PC-3 (cell line): ENCODE results near the gene SRRD. TPM values are rescaled to one million over a fixed set of nuclear protein-coding genes. Genes with fewer than 3 reads are reported as not detected.

Source experiments
- ATAC-seq: fragments of 200-7000 bp; cut with Tn5 transposase; 2 replicates; pipeline ENCODE4 v1.9.1; 2020; ENCODE audit warnings: mild to moderate bottlenecking, moderate library complexity
- BruUV-seq: library from RNA; stranded (reverse); fragments of 400-500 nt; replicated peaks from 2 replicates; lab custom pipeline; 2021; lab: Mats Ljungman, UMichigan
- CTCF ChIA-PET: fragments of 300-600 bp; sonication (Branson Sonifier 250); formaldehyde crosslinking; loops from one replicate; lab custom pipeline; 2022; ENCODE audit warnings: antibody characterized with exemption; lab: Charles Lee
- POLR2A ChIA-PET: fragments of 300-600 bp; sonication (Branson Sonifier 250); formaldehyde crosslinking; loops from one replicate; lab custom pipeline; 2022; ENCODE audit warnings: antibody characterized with exemption; ENCODE audit not compliant: unreplicated experiment; lab: Charles Lee
- DNase-seq: peaks from one replicate; pipeline ENCODE4 v3.0.0-alpha.2; 2015
- H2AFZ ChIP-seq: fragments of 300-600 bp; sonication (generic); 2 replicates; pipeline ENCODE4 v1.6.0; 2016; ENCODE audit warnings: antibody characterized with exemption, low read length
- H3F3A ChIP-seq: fragments of 300-600 bp; sonication (generic); one replicate; pipeline ENCODE4 v1.6.0; 2017; ENCODE audit warnings: antibody characterized with exemption, low read length, control low read depth, mild to moderate bottlenecking; ENCODE audit not compliant: unreplicated experiment
- H3K27ac ChIP-seq: fragments of 300-600 bp; sonication (generic); 2 replicates; pipeline ENCODE4 v1.5.1; 2016; ENCODE audit warnings: mild to moderate bottlenecking, low read length
- H3K27me3 ChIP-seq: fragments of 300-600 bp; sonication (generic); 2 replicates; pipeline ENCODE4 v1.6.1; 2016; ENCODE audit warnings: low read length, mixed read lengths
- H3K36me3 ChIP-seq: fragments of 300-600 bp; sonication (generic); 2 replicates; pipeline ENCODE4 v1.6.1; 2016; ENCODE audit warnings: low read depth, mixed run types, low read length, mixed read lengths
- H3K4me1 ChIP-seq: fragments of 300-600 bp; sonication (generic); 2 replicates; pipeline ENCODE4 v1.5.1; 2016; ENCODE audit warnings: low read length; ENCODE audit not compliant: insufficient read depth
- H3K4me2 ChIP-seq: fragments of 300-600 bp; sonication (generic); 2 replicates; pipeline ENCODE4 v1.6.0; 2016; ENCODE audit warnings: low read length
- H3K4me3 ChIP-seq: fragments of 300-600 bp; sonication (generic); 2 replicates; pipeline ENCODE4 v1.5.1; 2016; ENCODE audit warnings: mild to moderate bottlenecking, low read length, mixed read lengths
- H3K79me2 ChIP-seq: fragments of 300-600 bp; sonication (generic); 2 replicates; pipeline ENCODE4 v1.6.1; 2017; ENCODE audit warnings: low read length, mixed read lengths
- H3K9ac ChIP-seq: fragments of 300-600 bp; sonication (generic); 2 replicates; pipeline ENCODE4 v1.6.0; 2016; ENCODE audit warnings: mild to moderate bottlenecking, low read length
- H3K9me2 ChIP-seq: fragments of 300-600 bp; sonication (generic); replicated peaks from 2 replicates; pipeline ENCODE4 v1.6.1; 2016; ENCODE audit warnings: mixed run types, low read length, mixed read lengths
- H3K9me3 ChIP-seq: fragments of 300-600 bp; sonication (generic); 2 replicates; pipeline ENCODE4 v1.6.1; 2016; ENCODE audit warnings: low read length, mixed read lengths
- H4K20me1 ChIP-seq: fragments of 300-600 bp; sonication (generic); 2 replicates; pipeline ENCODE4 v1.6.1; 2016; ENCODE audit warnings: low read length, mixed read lengths
- CTCF ChIP-seq: fragments of 300-600 bp; sonication (generic); conservative IDR thresholded peaks from 2 replicates; pipeline ENCODE4 v1.5.1; 2017; ENCODE audit warnings: antibody characterized with exemption, low read depth, mild to moderate bottlenecking, low read length
- EZH2 ChIP-seq: fragments of 300-600 bp; sonication (generic); IDR thresholded peaks from one replicate; pipeline ENCODE4 v1.6.1; 2017; ENCODE audit warnings: antibody characterized with exemption, mild to moderate bottlenecking, low read length; ENCODE audit not compliant: unreplicated experiment
- EZH2phosphoT487 ChIP-seq: fragments of 300-600 bp; sonication (generic); IDR thresholded peaks from 2 replicates; pipeline ENCODE4 v1.6.1; 2018; ENCODE audit warnings: mild to moderate bottlenecking, antibody characterized with exemption, low read length, borderline replicate concordance
- intact Hi-C: fragments of 100-400 bp; cut with micrococcal nuclease; formaldehyde crosslinking; loops from 2 replicates; pipeline ENCODE4 v1.9.0; 2023
- total RNA-seq: library from RNA; depleted of rRNA; stranded (reverse); fragments of >200 nt; gene quantifications from 2 replicates; pipeline ENCODE4 v1.2.3, GENCODE V29; 2014

The SRRD gene
- total RNA-seq, 1 experiment from 2014 or later, result 17.6 TPM

DNA sequence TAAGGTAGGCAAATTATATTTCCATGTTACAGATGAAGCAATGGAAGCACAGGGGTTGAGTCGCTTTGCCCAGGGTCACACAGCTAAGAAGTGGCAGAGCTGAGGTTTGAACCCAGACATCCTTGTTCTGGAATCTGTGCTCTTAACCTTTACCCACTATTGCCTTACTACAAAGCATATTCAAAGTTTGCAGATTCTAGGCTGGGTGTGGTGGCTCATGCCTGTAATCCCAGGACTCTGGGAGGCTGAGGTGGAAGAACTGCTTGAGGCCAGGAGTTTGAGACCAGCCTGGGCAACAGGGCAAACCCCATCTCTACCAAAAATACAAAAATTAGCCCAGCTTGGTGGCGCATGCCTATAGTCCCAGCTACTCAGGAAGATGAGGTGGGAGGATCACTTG is 56.4 kb downstream of the SRRD start:
- BruUV-seq, result no TSS peak
- POLR2A ChIA-PET, result no interaction called here
- Histone ChIP-seq H3F3A (no peaks in the 10 kb centered on the region), H3K9ac (no peak overlapping the region), H2AFZ (no peak overlapping the region), H3K27ac (no peak overlapping the region), H4K20me1 (no peaks in the 10 kb centered on the region), H3K27me3 (no peaks in the 10 kb centered on the region), H3K9me2 (no peaks in the 10 kb centered on the region), H3K4me3 (no peak overlapping the region), H3K9me3 (no peaks in the 10 kb centered on the region), H3K79me2 (no peaks in the 10 kb centered on the region), H3K36me3 (no peaks in the 10 kb centered on the region), H3K4me2 (no peak overlapping the region), H3K4me1 (no peaks in the 10 kb centered on the region)
- TF ChIP-seq EZH2phosphoT487 (no peak), EZH2 (no peak), CTCF (no peak)
- CTCF ChIA-PET, result no interaction called here
- intact Hi-C loops, result no loop called here
- ATAC-seq (no peak), DNase-seq (no peak)

- H3K9me2 ChIP-seq, result no peaks in the 10 kb centered on the region
- H3K27ac ChIP-seq, result no peak overlapping the region
- CTCF ChIA-PET, result no interaction called here
- H3K4me1 ChIP-seq, result no peaks in the 10 kb centered on the region
- H3K4me3 ChIP-seq, result no peak overlapping the region
- DNase-seq (no peak), ATAC-seq (no peak)
- no peak overlapping the region for H2AFZ ChIP-seq
- no peaks in the 10 kb centered on the region for H4K20me1 ChIP-seq
- H3K4me2 ChIP-seq, result no peak overlapping the region
- no peaks in the 10 kb centered on the region for H3K9me3 ChIP-seq
- no peaks in the 10 kb centered on the region for H3K36me3 ChIP-seq
- TF ChIP-seq EZH2 (no peak), EZH2phosphoT487 (no peak), CTCF (no peak)
- no peaks in the 10 kb centered on the region for H3K79me2 ChIP-seq
- POLR2A ChIA-PET, result no interaction called here
- no peak overlapping the region for H3K9ac ChIP-seq
- no TSS peak for BruUV-seq
- intact Hi-C loops, result no loop called here
- H3F3A ChIP-seq, result no peaks in the 10 kb centered on the region
- no peaks in the 10 kb centered on the region for H3K27me3 ChIP-seq
Measured at GRCh38 chr22:26541167-26541819, 57.6 kb downstream of the SRRD start.

- no peak for TF ChIP-seq EZH2
- TF ChIP-seq CTCF, result no peak
- no peak for TF ChIP-seq EZH2phosphoT487
- H3K79me2 ChIP-seq, result no peaks in the 10 kb centered on the region
- no peak overlapping the region for H3K9ac ChIP-seq
- no peaks in the 10 kb centered on the region for H3K9me2 ChIP-seq
- H3K9me3 ChIP-seq, result no peaks in the 10 kb centered on the region
- ChIA-PET CTCF (no interaction called here), POLR2A (no interaction called here)
- H3F3A ChIP-seq, result no peaks in the 10 kb centered on the region
- no peak overlapping the region for H2AFZ ChIP-seq
- no peaks in the 10 kb centered on the region for H4K20me1 ChIP-seq
- DNase-seq (no peak), ATAC-seq (no peak)
- no TSS peak for BruUV-seq
- no peaks in the 10 kb centered on the region for H3K36me3 ChIP-seq
- no peak overlapping the region for H3K4me2 ChIP-seq
- no peak overlapping the region for H3K4me3 ChIP-seq
- no peak overlapping the region for H3K27ac ChIP-seq
- no peaks in the 10 kb centered on the region for H3K27me3 ChIP-seq
- H3K4me1 ChIP-seq, result no peaks in the 10 kb centered on the region
- intact Hi-C loops, result no loop called here
Measured at GRCh38 chr22:26542831-26543230, 59.2 kb downstream of the SRRD start.
